GM19240 (cell line): ENCODE results near the gene HIPK2.
A peak's percentile ranks its signal among the peaks of the same experiment; 100 is the strongest.
"Not testable (repeated sequence)": the region's sequence is repeated elsewhere in the genome, so short reads cannot be mapped to it uniquely, and the experiment has no call there.

Experiments used
- DNase-seq: peaks from one replicate; pipeline ENCODE4 v3.0.0; 2011; ENCODE audit warnings: low spot score; ENCODE audit not compliant: insufficient read length

HIPK2 gene

GRCh38 chr7:139630643-139631519 is 146.9 kb downstream of the HIPK2 start:
- no peak for DNase-seq

GRCh38 chr7:139629392-139630082 is 148.3 kb downstream of the HIPK2 start:
- no peak for DNase-seq

GRCh38 chr7:139627831-139628230 is 150.0 kb downstream of the HIPK2 start:
- no peak for DNase-seq

GRCh38 chr7:139626817-139627216 is 151.0 kb downstream of the HIPK2 start:
- no peak for DNase-seq

GRCh38 chr7:139623518-139623917 is 154.3 kb downstream of the HIPK2 start:
- no peak for DNase-seq

- DNase-seq, result peak; percentile 24
These were observed 157.0 kb downstream of the HIPK2 start for GRCh38 chr7:139620676-139621344.

- DNase-seq, result no peak
These were observed 158.5 kb downstream of the HIPK2 start for GRCh38 chr7:139619367-139619657.

GRCh38 chr7:139618482-139619366 is 159.1 kb downstream of the HIPK2 start:
- DNase-seq, result no peak

- DNase-seq, result no peak
These were observed 160.7 kb downstream of the HIPK2 start for GRCh38 chr7:139617074-139617473.

- DNase-seq, result no peak
These were observed 162.9 kb downstream of the HIPK2 start for GRCh38 chr7:139614886-139615285.

GRCh38 chr7:139613971-139614411 is 163.8 kb downstream of the HIPK2 start:
- DNase-seq, result no peak

- DNase-seq, result not testable (repeated sequence)
These were observed 166.2 kb downstream of the HIPK2 start for GRCh38 chr7:139611556-139611955.

- no peak for DNase-seq
These were observed 167.2 kb downstream of the HIPK2 start for GRCh38 chr7:139610595-139610994.

- no peak for DNase-seq
These were observed 173.9 kb downstream of the HIPK2 start for GRCh38 chr7:139603896-139604295.

GRCh38 chr7:139603282-139603681 is 174.5 kb downstream of the HIPK2 start:
- DNase-seq, result no peak

GRCh38 chr7:139602143-139602722 is 175.6 kb downstream of the HIPK2 start:
- no peak for DNase-seq

- DNase-seq, result no peak
These were observed 176.6 kb downstream of the HIPK2 start for GRCh38 chr7:139601176-139601575.

- no peak for DNase-seq
These were observed 177.5 kb downstream of the HIPK2 start for GRCh38 chr7:139600306-139600705.

- no peak for DNase-seq
These were observed 179.2 kb downstream of the HIPK2 start for GRCh38 chr7:139598642-139599041.

GRCh38 chr7:139597028-139597427 is 180.8 kb downstream of the HIPK2 start:
- no peak for DNase-seq

GRCh38 chr7:139596626-139597025 is 181.2 kb downstream of the HIPK2 start:
- DNase-seq, result no peak
